Astrocyte of the hippocampus (primary cell): ENCODE measurements around the gene OR6V1.

ENCODE experiments used
- DNase-seq: peaks from one replicate; pipeline ENCODE4 v3.0.0; 2011; ENCODE audit warnings: low read depth, low spot score

OR6V1 gene, protein sequence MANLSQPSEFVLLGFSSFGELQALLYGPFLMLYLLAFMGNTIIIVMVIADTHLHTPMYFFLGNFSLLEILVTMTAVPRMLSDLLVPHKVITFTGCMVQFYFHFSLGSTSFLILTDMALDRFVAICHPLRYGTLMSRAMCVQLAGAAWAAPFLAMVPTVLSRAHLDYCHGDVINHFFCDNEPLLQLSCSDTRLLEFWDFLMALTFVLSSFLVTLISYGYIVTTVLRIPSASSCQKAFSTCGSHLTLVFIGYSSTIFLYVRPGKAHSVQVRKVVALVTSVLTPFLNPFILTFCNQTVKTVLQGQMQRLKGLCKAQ

DNA sequence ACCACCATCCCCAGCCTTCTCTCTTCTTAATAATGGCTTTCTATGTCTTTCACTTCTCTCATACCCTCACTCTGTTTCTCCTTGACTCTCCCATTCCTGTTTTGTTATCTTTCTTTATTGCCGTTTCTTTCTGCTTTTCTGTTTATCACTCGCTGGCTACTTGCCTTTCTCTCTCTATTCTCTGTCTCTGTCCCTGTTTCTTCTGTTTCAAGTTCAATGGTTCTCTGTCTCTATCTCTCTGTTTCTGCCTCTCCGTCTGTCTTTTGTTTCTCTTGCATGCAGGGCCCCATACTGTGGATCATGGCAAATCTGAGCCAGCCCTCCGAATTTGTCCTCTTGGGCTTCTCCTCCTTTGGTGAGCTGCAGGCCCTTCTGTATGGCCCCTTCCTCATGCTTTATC, at the start of gene OR6V1:
Gene OR6V1, plus strand, starts transcription at position 301 of the 400 bp plus-strand sequence. Its CDS starts 0 bp downstream, at position 301.
- DNase-seq: no peak

DNA sequence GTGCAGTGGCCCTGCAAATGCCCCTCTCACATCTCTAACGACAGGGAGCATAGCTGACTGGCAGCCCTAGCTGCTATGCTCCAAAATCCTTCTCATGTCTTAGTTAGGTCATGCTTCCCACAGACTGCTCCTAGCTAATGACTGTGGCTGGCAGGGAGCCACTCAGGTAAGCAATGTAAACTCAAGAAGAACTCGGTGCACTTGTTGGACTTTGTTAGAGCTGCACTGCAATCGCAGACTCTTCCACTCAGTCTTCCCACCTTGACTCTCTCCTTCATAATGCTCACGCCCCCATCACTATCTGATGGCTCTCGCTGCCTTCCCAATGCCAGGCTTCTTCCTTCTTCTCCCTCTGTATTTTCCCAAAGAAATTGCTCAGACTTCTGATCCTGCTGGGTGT, 49.2 kb upstream of the OR6V1 start:
- no peak for DNase-seq

DNA sequence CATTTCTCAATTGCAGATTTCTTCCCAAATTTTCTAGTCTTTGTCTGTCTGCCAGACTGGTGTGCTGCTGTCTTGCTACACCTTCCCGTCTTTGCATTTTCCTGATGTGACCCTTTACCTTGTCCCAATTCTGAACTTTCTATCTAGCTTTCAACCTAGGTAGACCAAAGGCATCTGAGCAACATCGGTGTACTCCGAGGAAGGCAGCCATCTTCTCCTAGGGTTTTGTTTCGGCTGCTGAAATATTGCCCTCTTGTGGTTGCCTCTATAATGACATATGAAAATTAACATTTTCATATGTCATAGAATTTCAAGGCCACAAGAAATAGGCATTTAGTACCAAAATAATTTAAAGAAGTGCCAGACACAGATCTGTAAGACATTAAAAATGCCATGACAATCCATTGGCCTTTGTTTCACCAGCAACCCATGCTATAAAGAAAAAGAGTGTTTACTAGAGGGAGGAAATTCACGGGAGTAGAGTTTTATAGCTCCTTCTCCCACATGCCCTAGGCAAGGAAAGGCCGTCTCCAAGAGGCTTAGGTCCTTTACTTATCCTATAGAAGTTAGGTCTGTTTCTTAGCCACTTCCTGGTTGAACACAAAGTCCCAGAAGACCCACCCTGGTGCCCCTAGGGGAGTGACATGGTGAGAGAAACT, 48.6 kb upstream of the OR6V1 start:
- peak; percentile 58 for DNase-seq

DNA sequence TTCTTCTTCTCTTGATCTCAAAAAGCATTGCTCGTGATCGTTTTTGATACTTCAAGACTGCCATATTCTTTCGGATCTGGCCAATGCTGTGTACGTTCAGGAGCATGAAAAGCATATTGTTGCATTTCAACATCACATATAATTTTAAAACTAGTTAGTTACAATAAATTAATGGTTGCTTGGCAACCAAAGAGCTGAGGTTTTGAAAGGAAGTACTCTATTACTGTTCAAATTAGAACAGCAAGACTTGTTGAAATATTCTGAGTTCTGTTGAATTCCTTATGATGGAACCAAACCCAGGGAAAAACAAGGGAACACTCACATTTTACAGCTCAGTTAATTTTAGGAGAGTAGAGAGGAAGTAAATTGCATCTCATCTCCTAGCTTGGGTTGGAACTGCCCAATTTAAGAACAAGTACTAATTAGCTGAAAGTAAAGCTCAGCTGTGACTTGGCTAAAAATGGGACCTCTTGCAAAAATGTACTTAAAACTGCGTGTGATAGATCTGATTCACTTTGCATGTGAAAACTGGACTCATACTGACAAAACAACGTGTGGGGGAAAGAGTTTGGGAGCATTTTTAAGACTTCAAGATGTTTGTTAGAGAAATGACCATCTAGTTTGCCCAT, 46.4 kb upstream of the OR6V1 start:
- no peak for DNase-seq

DNA sequence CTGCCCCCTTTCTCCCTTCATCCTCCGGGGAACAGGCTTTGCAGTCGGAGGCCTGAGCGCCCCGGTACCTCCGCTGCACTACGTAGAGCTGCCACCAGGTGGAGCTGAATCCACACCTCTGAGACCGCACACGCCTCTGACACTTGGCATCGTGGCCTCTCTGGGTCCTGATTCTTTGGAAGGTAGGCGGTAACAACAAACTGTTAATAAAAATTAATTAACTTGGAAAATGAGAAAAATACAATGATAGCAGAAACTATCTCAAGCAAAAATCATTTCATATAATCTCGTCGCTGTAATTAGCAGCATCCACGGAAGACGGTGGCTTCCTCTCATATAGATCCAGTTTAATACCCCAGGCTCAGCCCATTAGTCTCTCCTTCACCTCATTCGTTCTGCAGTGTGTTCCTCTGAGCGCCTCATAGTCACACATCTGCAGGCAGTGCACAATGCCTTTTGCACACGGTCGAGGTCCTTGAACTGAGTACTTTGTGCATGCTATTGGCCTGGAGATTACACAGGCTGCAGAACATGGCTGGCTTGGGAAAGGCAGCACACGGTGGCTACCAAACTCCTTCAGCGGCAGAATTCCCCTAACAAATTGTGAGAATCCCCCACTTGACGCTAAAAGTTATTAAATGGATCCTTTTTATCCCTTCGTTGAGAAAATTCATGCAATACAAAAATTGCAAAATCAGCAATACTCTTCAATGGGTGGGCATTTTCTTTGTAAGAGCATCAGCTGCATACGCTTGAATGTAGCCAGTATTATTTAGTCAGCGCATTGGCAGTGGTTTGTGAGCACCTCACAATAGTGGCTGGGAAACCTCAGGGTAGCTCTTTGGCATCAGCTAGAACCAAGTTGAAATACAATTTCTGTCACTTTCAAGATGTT, 43.9 kb upstream of the OR6V1 start:
- peak; percentile 86 for DNase-seq

DNA sequence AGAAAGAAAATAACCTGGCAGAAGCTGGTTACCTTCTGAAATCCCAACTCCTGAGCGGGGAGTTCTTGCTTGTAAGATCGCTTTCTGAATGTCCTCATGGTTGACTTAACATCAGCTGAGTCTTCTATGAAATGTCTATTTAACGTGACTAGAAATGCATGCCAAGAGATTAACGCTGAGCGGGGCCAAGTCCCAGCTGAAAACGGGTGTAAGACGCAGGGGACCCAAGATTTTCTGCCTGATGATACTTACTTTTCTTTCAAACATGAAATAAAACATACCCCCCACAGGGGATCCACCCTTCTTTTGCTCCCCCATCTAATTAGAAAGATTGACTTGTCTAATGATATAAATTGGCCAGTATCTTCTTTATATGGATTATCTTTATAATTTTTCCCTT, 40.1 kb upstream of the OR6V1 start:
- no peak for DNase-seq

DNA sequence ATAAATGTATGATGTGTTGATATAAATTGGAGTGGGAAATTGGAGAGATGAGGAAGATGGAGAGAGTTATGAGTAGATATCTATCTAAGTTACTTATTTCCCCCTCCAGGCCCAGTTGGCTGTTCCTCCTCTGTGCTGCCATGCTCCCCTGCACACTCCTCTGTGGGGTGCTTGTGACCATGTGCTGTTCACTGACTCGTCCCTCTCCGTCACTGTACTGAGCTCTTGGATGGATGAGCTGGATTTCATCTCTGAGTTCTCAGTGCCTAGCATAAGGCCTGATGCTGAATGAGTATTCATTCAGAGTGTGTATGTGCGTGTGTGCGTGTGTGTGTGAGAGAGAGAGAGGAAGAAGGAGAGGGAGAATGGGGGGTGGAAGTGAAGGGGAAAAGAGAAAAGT, 39.7 kb upstream of the OR6V1 start:
- DNase-seq: no peak

DNA sequence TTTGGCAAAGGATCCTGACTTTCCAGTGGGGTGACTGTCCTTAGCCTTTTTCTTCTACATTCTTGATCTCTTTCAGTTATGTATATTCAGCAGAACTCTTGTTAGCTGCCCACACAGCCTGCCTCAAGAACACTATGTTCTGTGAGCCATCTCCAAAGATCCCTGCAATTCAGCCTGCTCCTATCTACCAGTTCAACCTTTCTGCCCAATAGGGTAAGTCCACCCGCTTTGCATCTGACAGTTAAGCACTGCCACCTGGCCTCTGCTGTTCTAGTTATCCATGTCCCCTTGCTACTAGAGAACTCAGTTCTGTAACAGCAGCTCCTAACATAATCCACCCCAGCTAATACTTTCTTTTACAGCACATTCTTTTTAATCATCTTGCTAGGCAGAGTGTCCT, 38.7 kb upstream of the OR6V1 start:
- DNase-seq: no peak

DNA sequence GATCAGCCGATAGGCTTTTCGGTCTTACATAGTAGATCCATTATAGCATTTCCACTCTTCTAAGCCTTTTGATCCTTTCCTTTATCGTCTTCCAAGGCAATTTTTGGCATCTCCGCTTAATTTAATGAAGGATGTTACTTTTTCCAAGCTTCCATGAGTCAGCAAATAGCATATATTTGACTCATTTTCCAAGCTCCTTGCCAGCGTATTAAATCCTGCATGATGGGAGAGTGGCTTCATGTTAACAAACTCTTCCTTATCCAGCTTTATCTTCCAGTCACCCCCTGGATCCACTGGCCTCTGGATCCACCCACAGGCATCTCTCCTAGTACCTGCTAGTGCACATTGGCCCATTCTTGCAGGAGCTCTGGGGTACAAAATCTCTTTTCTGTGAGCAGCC, 38.2 kb upstream of the OR6V1 start:
- DNase-seq: peak; percentile 74

DNA sequence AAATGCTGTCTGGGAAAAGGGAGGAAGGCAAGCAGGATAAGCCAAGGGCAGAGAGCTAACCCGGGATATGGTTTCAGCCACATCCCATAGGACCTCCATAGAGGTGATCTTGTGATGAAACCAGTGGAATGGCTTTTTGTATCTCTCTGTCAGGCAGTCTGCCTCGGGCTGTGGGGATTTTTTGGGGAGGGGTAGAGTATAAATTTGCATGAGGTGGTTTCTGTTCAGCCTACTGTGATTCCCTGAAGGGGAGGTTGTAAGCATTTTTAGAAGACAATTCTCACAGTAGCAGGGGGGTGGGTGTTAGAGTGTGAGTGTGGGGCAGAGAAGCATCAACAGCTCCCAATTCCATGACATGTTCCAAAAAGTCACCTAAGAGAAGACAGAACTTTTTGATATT, 37.1 kb upstream of the OR6V1 start:
- no peak for DNase-seq

DNA sequence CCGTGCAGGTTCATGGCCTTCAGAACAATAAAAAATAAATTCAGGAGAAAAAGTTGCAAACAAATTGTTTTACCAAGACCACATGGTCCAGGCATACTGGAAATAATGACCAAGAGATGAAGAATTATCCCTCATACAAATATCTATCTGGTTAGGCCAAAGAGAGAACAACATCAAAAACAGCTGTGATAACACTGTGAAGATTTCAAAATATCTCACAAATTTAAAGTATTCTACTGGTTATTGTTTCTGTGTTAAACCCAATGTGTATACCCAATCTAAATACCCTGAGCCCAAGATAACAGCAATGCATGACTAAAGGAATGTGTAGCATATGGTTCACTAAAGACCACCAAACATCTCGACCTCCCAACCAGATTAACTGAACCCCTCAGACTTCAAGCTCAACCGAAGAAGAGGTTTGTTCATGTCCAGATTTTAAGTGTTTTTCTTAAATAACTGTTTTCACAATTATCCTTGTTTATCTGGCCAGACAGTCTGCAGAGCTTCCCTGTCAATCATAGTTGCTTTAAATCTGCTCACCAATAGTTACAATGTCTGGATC, 36.1 kb upstream of the OR6V1 start:
- DNase-seq: no peak

DNA sequence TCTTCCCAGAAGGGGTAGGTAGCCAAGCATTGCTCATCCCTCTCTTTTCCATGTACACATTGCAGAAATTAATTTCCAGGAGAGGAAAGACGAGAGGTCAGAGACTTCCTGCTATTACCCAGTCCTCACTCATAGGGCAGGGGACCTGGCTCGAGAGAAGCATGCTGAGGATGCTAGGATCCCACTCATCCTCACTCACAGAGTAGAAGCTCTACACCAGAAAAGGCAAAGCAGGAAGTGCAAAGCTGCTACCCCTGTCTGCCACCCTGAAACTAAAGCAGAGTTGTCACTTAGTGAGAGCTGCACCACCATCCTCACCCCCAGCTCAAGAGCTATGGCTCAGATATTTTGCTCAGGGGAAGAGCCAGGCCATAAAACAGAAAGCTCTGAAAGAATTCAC, 35.1 kb upstream of the OR6V1 start:
- DNase-seq: no peak

DNA sequence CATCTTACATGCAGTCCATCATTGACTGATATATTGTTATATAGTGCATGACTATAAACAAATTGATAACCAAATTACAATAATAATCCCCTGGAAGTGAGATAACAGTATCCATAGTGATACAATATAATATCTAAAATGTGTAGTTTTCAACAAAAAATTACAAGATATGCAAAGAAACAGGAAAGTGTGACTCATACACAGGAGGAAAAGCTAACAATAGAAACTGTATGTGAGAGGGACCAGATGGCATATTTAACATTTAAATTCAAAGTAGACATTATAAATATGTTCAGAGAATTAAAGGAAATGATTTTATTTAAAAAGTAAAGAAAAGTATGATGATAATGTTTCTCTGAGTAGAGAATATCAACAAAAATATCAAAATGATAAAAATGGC, 33.2 kb upstream of the OR6V1 start:
- no peak for DNase-seq

DNA sequence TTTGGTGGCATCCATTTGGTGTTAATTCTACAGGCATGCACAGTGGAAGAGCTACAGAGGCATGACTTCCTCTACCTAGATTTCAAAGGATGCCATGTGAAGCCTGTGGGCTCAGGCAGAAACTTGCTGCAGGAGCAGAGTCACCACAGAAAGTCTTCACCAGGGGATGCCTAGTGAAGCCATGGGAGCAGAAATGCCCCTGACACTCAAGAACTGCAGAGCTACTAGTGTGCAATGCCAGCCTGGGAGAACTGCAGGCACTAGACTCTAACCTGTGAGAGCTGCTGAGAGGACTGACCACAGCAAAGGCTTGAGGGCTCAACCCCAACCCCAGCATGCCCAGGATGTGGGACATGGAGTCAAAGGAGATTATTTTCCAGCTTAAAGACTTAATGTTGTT, 29.1 kb upstream of the OR6V1 start:
- no peak for DNase-seq

DNA sequence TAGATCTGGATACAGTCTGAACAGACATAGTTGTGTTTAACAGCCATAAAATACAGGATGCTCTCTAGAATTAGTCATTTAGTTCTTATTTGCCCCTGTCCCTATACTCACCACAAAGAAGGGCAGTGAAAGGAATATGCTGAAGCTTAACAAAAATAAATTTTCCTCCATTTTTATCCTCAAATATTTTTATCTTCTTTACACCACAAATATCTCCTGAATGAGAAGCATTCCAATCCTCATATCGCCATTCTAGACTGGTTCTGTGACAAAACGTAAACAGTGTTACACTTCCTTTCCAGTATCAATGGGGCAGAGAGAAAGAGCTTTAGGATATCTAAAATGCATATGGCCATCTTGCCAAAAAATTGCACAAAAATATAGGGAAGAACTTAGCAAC, 26.8 kb upstream of the OR6V1 start:
- no peak for DNase-seq

DNA sequence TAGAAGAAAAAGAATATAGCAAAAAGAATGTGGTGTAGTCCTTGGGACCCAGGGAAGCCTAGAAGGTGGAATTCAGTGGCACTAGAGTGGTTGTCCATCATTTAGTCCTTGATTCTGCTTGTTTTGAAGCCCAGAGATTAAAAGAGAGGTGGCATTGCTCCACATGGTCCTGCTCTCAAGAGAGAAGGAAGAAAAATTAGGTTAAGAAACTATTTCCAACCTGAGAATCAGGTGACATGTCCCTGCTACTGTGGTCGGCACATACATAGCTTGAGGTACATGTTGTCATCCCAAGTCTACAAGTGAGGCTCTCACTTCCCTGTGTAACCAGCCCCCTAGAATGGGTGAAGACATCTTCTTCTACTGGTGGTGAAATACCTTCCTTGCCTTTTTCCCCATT, 25.1 kb upstream of the OR6V1 start, which contains the start of gene OR9A2:
Gene OR9A2, minus strand, starts transcription at position 101 of the 400 bp plus-strand sequence. Its CDS starts 0 bp downstream, at position 101.
- no peak for DNase-seq

DNA sequence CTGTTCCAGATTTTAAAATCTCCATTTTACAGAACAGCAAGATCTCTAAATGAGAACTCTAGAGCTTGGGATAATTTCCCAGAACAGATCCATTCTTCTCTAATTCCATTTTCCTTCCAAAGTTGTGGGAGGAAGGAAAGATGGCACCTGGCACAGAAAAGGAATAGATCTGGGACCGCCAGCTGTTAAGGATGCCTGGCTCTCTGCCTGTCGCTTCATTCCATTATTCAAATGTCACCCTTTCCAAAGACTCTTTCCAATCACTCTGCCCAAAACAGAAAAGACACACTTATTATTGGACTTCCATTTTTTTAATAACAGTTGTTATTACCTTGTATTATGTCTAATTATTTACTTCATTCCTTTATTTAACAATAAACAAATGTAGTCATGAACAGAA, 24.5 kb upstream of the OR6V1 start:
- no peak for DNase-seq

DNA sequence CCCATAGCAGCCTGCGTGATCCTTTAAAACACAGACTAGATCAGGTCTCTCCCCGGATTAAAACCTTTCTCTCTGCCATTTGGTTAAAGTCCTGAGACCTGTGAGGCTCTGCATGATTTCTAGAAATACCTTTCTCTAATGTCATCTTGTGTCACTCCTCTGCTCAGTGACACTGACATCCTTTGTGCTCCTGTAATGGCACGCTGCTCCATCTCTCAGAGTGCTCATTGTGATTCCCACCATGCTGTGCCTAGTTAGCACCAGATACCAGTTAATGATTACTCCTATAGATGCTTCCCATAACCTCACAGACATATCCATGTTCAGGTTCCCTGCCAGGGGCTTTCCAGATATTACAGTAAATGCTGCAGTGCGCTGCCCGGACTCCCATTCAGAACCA, 13.5 kb upstream of the OR6V1 start:
- DNase-seq: no peak

DNA sequence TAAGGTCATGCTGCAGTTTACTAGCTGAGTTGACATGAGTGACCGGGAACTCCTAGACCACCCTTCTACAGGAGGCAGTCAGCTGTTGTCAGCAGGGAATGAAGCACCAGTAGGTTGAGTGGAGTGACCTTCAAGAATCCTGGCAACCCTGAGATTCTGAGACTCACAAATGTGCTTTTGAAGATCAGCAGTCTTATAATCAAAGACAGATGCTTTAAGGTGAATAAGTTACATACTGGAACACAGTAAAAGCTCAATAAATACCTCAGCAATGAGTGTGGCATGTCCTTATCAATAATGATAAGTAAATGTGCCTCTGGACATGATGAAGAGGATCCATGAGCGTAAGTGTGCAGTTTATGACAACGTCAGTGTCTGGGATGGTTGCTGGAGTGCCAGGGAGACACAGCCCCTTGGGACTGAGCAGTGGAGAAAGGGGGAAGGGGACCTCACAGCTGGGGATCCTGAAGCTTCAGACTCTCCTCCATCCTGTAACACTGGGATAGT, 11.9 kb upstream of the OR6V1 start:
- no peak for DNase-seq

DNA sequence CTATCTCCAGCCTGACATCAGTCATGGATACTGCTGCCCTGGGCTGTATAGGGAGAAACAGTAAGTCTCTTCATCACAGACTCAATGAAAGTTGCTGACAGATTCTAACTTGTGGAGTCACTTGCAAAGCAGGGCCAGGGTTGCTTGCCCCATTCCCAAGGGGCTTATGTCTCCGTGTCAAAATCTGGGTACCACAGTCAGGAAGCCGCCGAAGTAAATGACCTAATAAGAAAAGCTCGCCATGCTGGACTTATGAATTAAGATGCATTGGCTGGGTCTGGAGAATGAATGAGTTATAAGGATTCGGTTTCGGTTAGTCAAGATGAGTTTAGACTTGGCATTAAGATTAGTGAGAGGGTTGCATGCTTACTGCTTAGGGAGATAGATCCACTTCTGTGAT, 10.8 kb upstream of the OR6V1 start:
- DNase-seq: no peak

DNA sequence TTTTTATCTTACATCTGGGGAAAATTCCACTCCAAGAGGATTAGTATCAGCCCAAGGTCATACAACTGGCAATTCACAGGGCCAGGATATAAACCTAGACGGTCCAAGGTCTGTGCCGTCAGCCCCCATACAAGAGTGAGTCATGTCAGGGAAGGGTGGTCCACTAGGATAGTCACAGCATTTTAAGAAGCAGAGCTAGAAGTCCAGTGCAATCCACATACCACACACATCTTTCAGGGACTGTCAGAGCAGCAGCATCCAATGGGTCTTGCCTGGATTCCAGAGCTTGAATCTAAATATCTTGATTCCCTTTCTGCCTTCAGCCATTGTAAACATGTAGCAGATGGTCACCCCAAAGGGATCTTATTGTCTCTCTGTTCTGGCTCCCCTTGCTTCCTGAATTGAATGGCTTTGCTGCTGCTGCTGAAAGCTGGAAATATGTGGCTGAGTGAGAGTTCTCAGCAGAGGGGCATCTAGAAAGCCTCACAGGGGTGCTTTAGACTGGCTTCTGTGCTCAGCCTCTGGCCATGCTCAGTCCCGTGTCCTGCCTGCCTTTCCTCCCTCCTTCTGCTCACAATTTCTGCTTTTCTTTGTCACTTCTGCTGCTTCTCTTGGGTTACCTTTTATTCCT, 9.9 kb upstream of the OR6V1 start:
- no peak for DNase-seq
